Suprapubic skin (tissue), 4 donors: ENCODE results near the gene IKZF1.

Experiments
- EP300 ChIP-seq: sonication (generic); formaldehyde crosslinking; IDR thresholded peaks from one replicate; pipeline ENCODE4 v1.6.1; 2017; ENCODE audit warnings: antibody characterized with exemption
- POLR2A ChIP-seq, 2 donors: fragments of 450-650 bp; IDR thresholded peaks; one replicate each; pipeline ENCODE4 v1.6.1; 2017; ENCODE audit warnings: antibody characterized with exemption in 2 of 2, mild to moderate bottlenecking in 2 of 2, moderate library complexity in 2 of 2
- POLR2AphosphoS5 ChIP-seq, 3 donors: sonication (generic); formaldehyde crosslinking; IDR thresholded peaks; one replicate each; pipeline ENCODE4 v1.6.1; 2017; ENCODE audit warnings: antibody characterized with exemption in 3 of 3
- TF ChIP-seq, protein P1 (sequence below), 2 donors: fragments of 200-600 bp in 1 of 2; fragments of 450-650 bp in 1 of 2; sonication (generic) in 1 of 2; IDR thresholded peaks; one replicate each; pipeline ENCODE4 v1.5.1; 2016 to 2019; ENCODE audit warnings: antibody characterized with exemption in 2 of 2, mild to moderate bottlenecking in 1 of 2, moderate library complexity in 1 of 2

DNA sequence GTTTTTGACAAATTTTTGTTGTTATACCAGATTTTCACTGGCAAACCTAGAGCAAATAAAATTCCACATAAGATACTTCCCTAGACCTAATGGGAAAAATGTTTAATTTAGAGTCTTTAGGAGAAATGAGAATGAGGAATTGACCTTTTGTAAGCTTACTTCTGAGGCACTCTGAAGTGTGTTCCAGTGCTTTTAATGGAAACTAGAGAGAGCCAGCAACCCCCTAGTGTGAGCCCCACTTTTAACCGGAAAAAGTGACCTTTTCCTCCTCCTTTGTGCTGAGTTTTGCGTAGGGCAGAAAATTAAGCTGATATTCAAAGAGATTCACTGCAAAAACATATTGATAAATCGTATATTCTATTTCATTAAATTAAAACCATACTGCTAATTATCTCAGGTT, 5.2 kb downstream of the IKZF1 start:
- TF ChIP-seq POLR2AphosphoS5 (IDR thresholded peaks at IDR 0.05) (no peak), POLR2A (IDR thresholded peaks at IDR 0.05) (no peak), EP300 (no peak)
- TF ChIP-seq, protein P1, sequence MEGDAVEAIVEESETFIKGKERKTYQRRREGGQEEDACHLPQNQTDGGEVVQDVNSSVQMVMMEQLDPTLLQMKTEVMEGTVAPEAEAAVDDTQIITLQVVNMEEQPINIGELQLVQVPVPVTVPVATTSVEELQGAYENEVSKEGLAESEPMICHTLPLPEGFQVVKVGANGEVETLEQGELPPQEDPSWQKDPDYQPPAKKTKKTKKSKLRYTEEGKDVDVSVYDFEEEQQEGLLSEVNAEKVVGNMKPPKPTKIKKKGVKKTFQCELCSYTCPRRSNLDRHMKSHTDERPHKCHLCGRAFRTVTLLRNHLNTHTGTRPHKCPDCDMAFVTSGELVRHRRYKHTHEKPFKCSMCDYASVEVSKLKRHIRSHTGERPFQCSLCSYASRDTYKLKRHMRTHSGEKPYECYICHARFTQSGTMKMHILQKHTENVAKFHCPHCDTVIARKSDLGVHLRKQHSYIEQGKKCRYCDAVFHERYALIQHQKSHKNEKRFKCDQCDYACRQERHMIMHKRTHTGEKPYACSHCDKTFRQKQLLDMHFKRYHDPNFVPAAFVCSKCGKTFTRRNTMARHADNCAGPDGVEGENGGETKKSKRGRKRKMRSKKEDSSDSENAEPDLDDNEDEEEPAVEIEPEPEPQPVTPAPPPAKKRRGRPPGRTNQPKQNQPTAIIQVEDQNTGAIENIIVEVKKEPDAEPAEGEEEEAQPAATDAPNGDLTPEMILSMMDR (IDR thresholded peaks at IDR 0.05) = no peak
